ENCODE results near the gene GNAI1. TPM values are rescaled to one million over a fixed set of nuclear protein-coding genes. Genes with fewer than 3 reads are reported as not detected.

Gene GNAI1
- total and polyA plus RNA-seq, 5 donors from 2014 or later: 0.27 to 1.6 (median 1.1) TPM; not detected in 1

- Mint-ChIP-seq H3K27me3 (no peaks in the 10 kb centered on the region), H3K4me1 (no peaks in the 10 kb centered on the region), H3K36me3 (no peaks in the 10 kb centered on the region), H3K4me3 (no peak overlapping the region), H3K9me3 (peaks cover 0 to 6% (median 0%) of the 10 kb centered on the region in 7 donors), H3K27ac (no peak overlapping the region)
- H3K4me1 ChIP-seq (ENCODE audit: control insufficient read depth, insufficient read depth, low read length, poor library complexity, severe bottlenecking): no peaks in the 10 kb centered on the region
- no peaks in the 10 kb centered on the region for H3K27me3 ChIP-seq (ENCODE audit: control insufficient read depth, insufficient read depth, low read length)
- no peaks in the 10 kb centered on the region for H3K36me3 ChIP-seq (ENCODE audit: control insufficient read depth, insufficient read depth, low read length)
- DNase-seq (no peak), ATAC-seq (ENCODE audit: low read depth in 2 of 2) (no peak)
- no peak overlapping the region for H3K27ac ChIP-seq (ENCODE audit: insufficient read depth, low read length, poor library complexity, severe bottlenecking)
- no peaks in the 10 kb centered on the region for H3K9me3 ChIP-seq (ENCODE audit: control insufficient read depth in 2 of 2, low read length in 2 of 2)
- no peak overlapping the region for H3K4me3 ChIP-seq (ENCODE audit: low read depth, low read length)
These were observed 72.1 kb downstream of the GNAI1 start for GRCh38 chr7:80206763-80207162.

DNA sequence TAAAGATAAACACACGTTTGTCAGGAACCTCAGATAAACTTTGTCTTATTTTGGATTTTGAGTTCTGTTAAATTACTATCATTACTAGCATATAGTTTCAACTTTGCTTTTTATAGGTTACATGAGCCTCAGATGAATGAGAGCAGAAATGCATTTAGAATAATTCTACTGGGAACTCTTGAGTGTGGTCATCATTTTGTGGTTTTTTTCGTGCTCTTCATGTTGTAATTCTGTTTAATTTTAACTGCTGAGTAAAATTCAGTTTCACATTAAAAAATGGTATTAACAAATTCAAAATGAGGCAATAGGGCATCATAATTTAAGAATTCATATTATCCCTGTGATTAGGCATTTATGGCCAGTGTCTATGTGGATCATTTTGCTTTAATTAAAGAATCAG is 72.9 kb downstream of the GNAI1 start:
- Mint-ChIP-seq H3K4me3 (no peak overlapping the region), H3K27me3 (no peaks in the 10 kb centered on the region), H3K27ac (no peak overlapping the region), H3K9me3 (peaks cover 0 to 6% (median 0%) of the 10 kb centered on the region in 7 donors), H3K4me1 (no peaks in the 10 kb centered on the region), H3K36me3 (no peaks in the 10 kb centered on the region)
- no peak overlapping the region for H3K27ac ChIP-seq (ENCODE audit: insufficient read depth, low read length, poor library complexity, severe bottlenecking)
- H3K4me1 ChIP-seq (ENCODE audit: control insufficient read depth, insufficient read depth, low read length, poor library complexity, severe bottlenecking): no peaks in the 10 kb centered on the region
- H3K4me3 ChIP-seq (ENCODE audit: low read depth, low read length): no peak overlapping the region
- ATAC-seq (ENCODE audit: low read depth in 2 of 2) (no peak), DNase-seq (no peak)
- H3K27me3 ChIP-seq (ENCODE audit: control insufficient read depth, insufficient read depth, low read length): no peaks in the 10 kb centered on the region
- H3K36me3 ChIP-seq (ENCODE audit: control insufficient read depth, insufficient read depth, low read length): no peaks in the 10 kb centered on the region
- no peaks in the 10 kb centered on the region for H3K9me3 ChIP-seq (ENCODE audit: control insufficient read depth in 2 of 2, low read length in 2 of 2)

DNA sequence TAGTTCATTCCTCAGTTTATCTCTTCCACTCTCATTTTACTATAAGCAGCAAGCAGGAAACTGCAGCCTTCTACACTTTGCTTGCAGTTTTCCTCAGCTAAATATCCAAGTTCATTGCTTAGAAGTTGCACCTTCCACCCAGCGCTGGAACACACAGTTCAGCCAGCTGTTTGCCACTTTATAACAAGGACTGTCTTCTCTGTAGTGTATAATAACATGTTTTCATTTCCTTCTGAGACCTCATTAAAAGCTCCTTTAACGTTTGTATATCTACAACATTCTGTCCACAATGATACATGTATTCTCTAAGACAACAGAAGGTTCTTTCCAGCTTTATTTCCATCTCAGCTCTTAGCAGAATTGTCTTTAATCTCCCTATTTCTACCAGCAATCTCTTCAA is 74.1 kb downstream of the GNAI1 start:
- Mint-ChIP-seq H3K4me3 (no peak overlapping the region), H3K9me3 (peaks cover 0 to 6% (median 0%) of the 10 kb centered on the region in 7 donors), H3K4me1 (no peaks in the 10 kb centered on the region), H3K27me3 (no peaks in the 10 kb centered on the region), H3K36me3 (no peaks in the 10 kb centered on the region), H3K27ac (no peak overlapping the region)
- no peaks in the 10 kb centered on the region for H3K4me1 ChIP-seq (ENCODE audit: control insufficient read depth, insufficient read depth, low read length, poor library complexity, severe bottlenecking)
- ATAC-seq (ENCODE audit: low read depth in 2 of 2): no peak
- no peaks in the 10 kb centered on the region for H3K27me3 ChIP-seq (ENCODE audit: control insufficient read depth, insufficient read depth, low read length)
- DNase-seq: no peak
- no peaks in the 10 kb centered on the region for H3K9me3 ChIP-seq (ENCODE audit: control insufficient read depth in 2 of 2, low read length in 2 of 2)
- no peaks in the 10 kb centered on the region for H3K36me3 ChIP-seq (ENCODE audit: control insufficient read depth, insufficient read depth, low read length)
- no peak overlapping the region for H3K27ac ChIP-seq (ENCODE audit: insufficient read depth, low read length, poor library complexity, severe bottlenecking)
- H3K4me3 ChIP-seq (ENCODE audit: low read depth, low read length): no peak overlapping the region

DNA sequence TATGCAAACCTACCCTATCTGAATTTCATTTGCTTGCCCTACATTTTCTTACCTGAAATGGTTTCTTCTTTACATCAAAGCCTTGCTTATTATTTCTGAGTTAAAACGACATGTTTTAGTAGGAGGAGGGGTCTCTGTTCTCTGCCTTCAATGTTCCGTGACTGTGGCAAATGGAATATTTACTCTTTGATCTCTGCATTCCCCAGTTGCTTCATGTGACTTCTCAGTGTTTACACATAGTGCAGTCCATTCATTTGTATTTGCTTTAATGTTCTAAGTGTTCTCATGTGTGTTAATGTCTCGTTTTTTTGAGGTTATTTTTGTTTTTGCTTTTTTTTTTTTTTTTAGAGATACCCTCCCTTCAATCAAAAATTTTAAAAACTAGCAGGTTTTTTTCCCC is 75.8 kb downstream of the GNAI1 start:
- H3K36me3 Mint-ChIP-seq: no peaks in the 10 kb centered on the region
- Histone ChIP-seq H3K27ac (ENCODE audit: insufficient read depth, low read length, poor library complexity, severe bottlenecking) (no peak overlapping the region), H3K4me3 (ENCODE audit: low read depth, low read length) (no peak overlapping the region), H3K27me3 (ENCODE audit: control insufficient read depth, insufficient read depth, low read length) (no peaks in the 10 kb centered on the region), H3K4me1 (ENCODE audit: control insufficient read depth, insufficient read depth, low read length, poor library complexity, severe bottlenecking) (no peaks in the 10 kb centered on the region), H3K9me3 (ENCODE audit: control insufficient read depth in 2 of 2, low read length in 2 of 2) (no peaks in the 10 kb centered on the region), H3K36me3 (ENCODE audit: control insufficient read depth, insufficient read depth, low read length) (no peaks in the 10 kb centered on the region)
- no peak overlapping the region for H3K4me3 Mint-ChIP-seq
- peaks cover 0 to 6% (median 0%) of the 10 kb centered on the region in 7 donors for H3K9me3 Mint-ChIP-seq
- H3K27ac Mint-ChIP-seq: no peak overlapping the region
- no peaks in the 10 kb centered on the region for H3K27me3 Mint-ChIP-seq
- ATAC-seq (ENCODE audit: low read depth in 2 of 2) (no peak), DNase-seq (no peak)
- H3K4me1 Mint-ChIP-seq: no peaks in the 10 kb centered on the region

GRCh38 chr7:80213814-80214213 is 79.2 kb downstream of the GNAI1 start:
- H3K27ac Mint-ChIP-seq: no peak overlapping the region
- H3K27me3 ChIP-seq (ENCODE audit: control insufficient read depth, insufficient read depth, low read length): no peaks in the 10 kb centered on the region
- H3K36me3 ChIP-seq (ENCODE audit: control insufficient read depth, insufficient read depth, low read length): no peaks in the 10 kb centered on the region
- peaks cover 0 to 6% (median 0%) of the 10 kb centered on the region in 7 donors for H3K9me3 Mint-ChIP-seq
- H3K4me1 Mint-ChIP-seq: no peaks in the 10 kb centered on the region
- no peaks in the 10 kb centered on the region for H3K9me3 ChIP-seq (ENCODE audit: control insufficient read depth in 2 of 2, low read length in 2 of 2)
- no peak overlapping the region for H3K27ac ChIP-seq (ENCODE audit: insufficient read depth, low read length, poor library complexity, severe bottlenecking)
- H3K4me1 ChIP-seq (ENCODE audit: control insufficient read depth, insufficient read depth, low read length, poor library complexity, severe bottlenecking): no peaks in the 10 kb centered on the region
- no peak overlapping the region for H3K4me3 Mint-ChIP-seq
- H3K36me3 Mint-ChIP-seq: no peaks in the 10 kb centered on the region
- DNase-seq: no peak
- H3K27me3 Mint-ChIP-seq: no peaks in the 10 kb centered on the region
- no peak for ATAC-seq (ENCODE audit: low read depth in 2 of 2)
- H3K4me3 ChIP-seq (ENCODE audit: low read depth, low read length): no peak overlapping the region

- Histone ChIP-seq H3K27me3 (ENCODE audit: control insufficient read depth, insufficient read depth, low read length) (no peaks in the 10 kb centered on the region), H3K9me3 (ENCODE audit: control insufficient read depth in 2 of 2, low read length in 2 of 2) (no peaks in the 10 kb centered on the region), H3K4me3 (ENCODE audit: low read depth, low read length) (no peak overlapping the region), H3K27ac (ENCODE audit: insufficient read depth, low read length, poor library complexity, severe bottlenecking) (no peak overlapping the region), H3K4me1 (ENCODE audit: control insufficient read depth, insufficient read depth, low read length, poor library complexity, severe bottlenecking) (no peaks in the 10 kb centered on the region), H3K36me3 (ENCODE audit: control insufficient read depth, insufficient read depth, low read length) (no peaks in the 10 kb centered on the region)
- H3K36me3 Mint-ChIP-seq: no peaks in the 10 kb centered on the region
- ATAC-seq (ENCODE audit: low read depth in 2 of 2) (no peak), DNase-seq (no peak)
- no peak overlapping the region for H3K4me3 Mint-ChIP-seq
- peaks cover 0 to 6% (median 0%) of the 10 kb centered on the region in 7 donors for H3K9me3 Mint-ChIP-seq
- H3K27me3 Mint-ChIP-seq: no peaks in the 10 kb centered on the region
- H3K27ac Mint-ChIP-seq: no peak overlapping the region
- no peaks in the 10 kb centered on the region for H3K4me1 Mint-ChIP-seq
These were observed 81.1 kb downstream of the GNAI1 start for GRCh38 chr7:80215734-80216133.

DNA sequence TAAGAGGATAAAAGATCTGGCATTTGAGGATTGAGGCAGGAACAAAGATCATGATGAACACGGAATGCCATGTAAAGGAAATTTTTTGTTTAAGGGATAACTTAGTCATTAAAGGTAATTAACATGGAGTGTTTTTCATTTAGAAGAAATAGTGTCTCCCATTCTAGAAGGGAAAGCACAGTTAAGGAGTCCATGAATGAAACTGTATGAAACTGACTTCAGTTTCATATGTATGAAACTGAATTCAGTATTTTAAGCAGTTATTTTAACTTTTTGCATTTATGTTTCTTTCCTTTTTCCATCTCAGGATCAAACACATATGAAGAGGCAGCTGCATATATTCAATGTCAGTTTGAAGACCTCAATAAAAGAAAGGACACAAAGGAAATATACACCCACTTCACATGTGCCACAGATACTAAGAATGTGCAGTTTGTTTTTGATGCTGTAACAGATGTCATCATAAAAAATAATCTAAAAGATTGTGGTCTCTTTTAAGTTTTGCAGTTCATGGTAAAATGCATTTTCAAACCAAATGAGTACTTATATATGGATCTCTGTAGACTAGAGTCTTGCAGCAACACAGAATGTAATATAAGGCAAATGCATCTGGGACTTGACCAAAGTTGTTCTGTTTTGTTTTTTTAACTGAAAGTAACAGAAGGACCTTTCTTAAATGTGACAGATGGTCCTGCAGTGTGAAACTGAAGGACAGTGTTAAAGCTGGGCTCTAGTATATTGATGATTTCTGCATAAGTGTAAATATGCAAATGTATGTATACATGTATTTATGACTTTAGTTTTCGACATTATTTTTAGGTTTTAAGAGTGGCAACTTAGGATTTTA is 82.6 kb downstream of the GNAI1 start:
- Mint-ChIP-seq H3K9me3 (peaks cover 0 to 3% (median 0%) of the 10 kb centered on the region in 7 donors), H3K36me3 (no peaks in the 10 kb centered on the region), H3K27ac (no peak overlapping the region), H3K27me3 (no peaks in the 10 kb centered on the region), H3K4me1 (no peaks in the 10 kb centered on the region), H3K4me3 (no peak overlapping the region)
- Histone ChIP-seq H3K27ac (ENCODE audit: insufficient read depth, low read length, poor library complexity, severe bottlenecking) (no peak overlapping the region), H3K4me3 (ENCODE audit: low read depth, low read length) (no peak overlapping the region), H3K9me3 (ENCODE audit: control insufficient read depth in 2 of 2, low read length in 2 of 2) (no peaks in the 10 kb centered on the region), H3K27me3 (ENCODE audit: control insufficient read depth, insufficient read depth, low read length) (no peaks in the 10 kb centered on the region), H3K4me1 (ENCODE audit: control insufficient read depth, insufficient read depth, low read length, poor library complexity, severe bottlenecking) (no peaks in the 10 kb centered on the region), H3K36me3 (ENCODE audit: control insufficient read depth, insufficient read depth, low read length) (no peaks in the 10 kb centered on the region)
- DNase-seq: no peak
- ATAC-seq (ENCODE audit: low read depth in 2 of 2): no peak

GRCh38 chr7:80218723-80219122 is 84.1 kb downstream of the GNAI1 start:
- H3K27ac Mint-ChIP-seq: no peak overlapping the region
- H3K27me3 Mint-ChIP-seq: no peaks in the 10 kb centered on the region
- H3K4me1 Mint-ChIP-seq: no peaks in the 10 kb centered on the region
- peaks cover 0 to 3% (median 0%) of the 10 kb centered on the region in 7 donors for H3K9me3 Mint-ChIP-seq
- Histone ChIP-seq H3K36me3 (ENCODE audit: control insufficient read depth, insufficient read depth, low read length) (no peaks in the 10 kb centered on the region), H3K4me3 (ENCODE audit: low read depth, low read length) (no peak overlapping the region), H3K27me3 (ENCODE audit: control insufficient read depth, insufficient read depth, low read length) (no peaks in the 10 kb centered on the region), H3K4me1 (ENCODE audit: control insufficient read depth, insufficient read depth, low read length, poor library complexity, severe bottlenecking) (no peaks in the 10 kb centered on the region), H3K9me3 (ENCODE audit: control insufficient read depth in 2 of 2, low read length in 2 of 2) (no peaks in the 10 kb centered on the region), H3K27ac (ENCODE audit: insufficient read depth, low read length, poor library complexity, severe bottlenecking) (no peak overlapping the region)
- no peak for DNase-seq
- no peak for ATAC-seq (ENCODE audit: low read depth in 2 of 2)
- H3K4me3 Mint-ChIP-seq: no peak overlapping the region
- H3K36me3 Mint-ChIP-seq: no peaks in the 10 kb centered on the region
